ENCODE measurements around the gene LTC4S.

The LTC4S gene

DNA sequence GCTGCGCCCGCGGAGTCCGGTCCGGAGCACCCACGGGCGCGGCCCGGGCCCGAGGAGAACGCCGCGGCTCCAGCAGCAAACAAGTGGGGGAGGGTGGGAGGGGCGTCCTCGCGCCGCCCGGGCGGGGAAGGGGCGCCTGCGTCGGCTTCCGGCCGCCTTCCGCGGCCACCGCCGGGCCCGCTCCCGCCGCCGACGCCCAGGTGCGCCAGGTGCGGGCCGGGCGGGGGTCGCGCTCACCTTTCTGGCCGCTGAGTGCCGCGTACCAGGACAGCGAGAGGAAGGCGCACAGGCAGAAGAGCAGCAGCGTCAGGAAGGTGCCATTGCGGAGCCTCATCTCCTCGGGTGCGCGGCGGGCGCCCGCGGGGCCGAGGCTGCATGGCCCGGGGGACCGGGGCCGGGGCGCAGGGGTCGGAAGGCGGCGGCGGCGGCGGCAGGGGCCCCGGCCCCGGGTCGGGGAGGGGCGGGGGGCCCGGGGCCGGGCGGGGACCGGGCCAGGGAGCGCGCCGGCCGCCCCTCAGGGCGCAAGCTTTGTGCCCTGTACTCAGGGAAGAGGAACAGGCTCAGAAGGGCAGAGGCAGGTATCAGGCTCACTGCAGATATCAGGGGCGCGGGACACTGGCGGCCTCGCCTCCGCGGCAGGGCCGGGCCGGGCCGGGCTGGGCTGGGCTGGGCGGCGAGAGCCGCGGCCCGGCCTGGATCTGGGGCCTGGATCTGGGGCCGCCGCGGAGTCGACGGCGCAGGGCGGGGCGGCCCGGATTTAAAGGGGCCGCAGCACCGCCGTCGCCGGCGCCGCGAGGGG lies 12.7 kb downstream of the LTC4S start, which contains the start of gene MGAT4B:
Gene MGAT4B (minus strand): TSS at position 617 of the 799 bp plus-strand sequence. CDS start 283 bp downstream, at position 334.
- no peak for DNase-seq (ENCODE audit: low read depth, low spot score)

DNA sequence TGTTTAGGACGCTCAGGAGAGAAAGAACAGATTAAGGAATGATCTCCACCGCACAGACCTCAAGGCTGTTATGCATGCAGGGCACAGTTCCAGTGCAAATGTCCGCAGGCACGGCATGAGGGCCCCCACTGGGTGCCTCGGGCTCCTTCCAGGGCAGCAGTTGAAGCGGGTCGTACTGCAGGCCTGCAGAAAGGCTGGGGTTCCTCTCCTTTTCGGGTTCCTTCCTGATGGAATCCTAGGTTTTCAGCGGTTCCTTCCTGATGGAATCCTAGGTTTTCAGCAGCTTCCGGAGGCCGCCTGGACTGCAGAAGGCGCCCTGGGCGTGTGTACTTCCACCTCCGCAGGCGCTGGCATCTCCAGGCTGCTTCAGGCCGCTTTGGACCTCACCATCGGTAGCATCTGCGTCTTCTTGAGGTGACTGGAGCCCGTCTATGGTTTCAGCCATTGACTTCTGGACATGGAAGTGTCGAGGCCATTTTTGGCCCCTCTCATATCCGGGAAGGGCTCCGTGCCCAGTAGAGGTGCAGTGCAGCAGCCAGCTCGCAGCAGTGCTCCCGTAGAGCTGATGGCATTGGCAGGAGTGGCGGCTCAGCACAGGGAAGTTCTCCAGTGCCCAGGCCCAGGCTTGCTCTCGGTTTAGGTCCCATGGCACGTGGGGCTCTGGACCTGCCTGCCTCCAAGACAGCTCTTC lies 18.5 kb downstream of the LTC4S start:
- DNase-seq (ENCODE audit: low read depth, low spot score): no peak

DNA sequence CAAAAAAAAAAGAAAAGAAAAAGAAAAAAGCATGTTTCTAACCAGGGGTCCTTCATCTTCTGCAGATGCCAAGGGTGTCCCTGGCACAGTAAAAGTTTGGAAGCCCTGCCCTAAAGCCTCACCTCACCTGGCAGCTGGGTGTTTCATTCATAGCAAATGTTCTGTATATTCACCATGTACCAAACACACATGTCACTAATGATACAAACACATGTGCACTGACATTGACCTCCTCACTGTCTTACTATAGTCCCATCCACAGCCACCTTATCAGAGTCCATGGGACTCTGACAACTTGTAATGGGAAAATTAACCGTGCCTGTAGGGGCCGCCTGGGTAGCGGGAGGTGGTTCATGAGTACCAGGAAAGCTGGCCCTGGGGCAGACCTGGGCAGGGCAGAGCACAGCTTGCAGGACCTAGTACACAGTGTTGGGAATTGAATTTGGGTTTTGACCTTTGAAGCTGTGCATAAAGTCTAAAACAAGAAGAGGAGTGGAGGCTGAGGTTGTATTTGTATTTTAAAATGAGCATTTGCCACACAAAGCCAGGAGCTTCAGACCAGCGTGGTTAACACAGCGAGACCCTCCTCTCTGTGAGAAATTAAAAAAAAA lies 19.3 kb downstream of the LTC4S start:
- no peak for DNase-seq (ENCODE audit: low read depth, low spot score)

DNA sequence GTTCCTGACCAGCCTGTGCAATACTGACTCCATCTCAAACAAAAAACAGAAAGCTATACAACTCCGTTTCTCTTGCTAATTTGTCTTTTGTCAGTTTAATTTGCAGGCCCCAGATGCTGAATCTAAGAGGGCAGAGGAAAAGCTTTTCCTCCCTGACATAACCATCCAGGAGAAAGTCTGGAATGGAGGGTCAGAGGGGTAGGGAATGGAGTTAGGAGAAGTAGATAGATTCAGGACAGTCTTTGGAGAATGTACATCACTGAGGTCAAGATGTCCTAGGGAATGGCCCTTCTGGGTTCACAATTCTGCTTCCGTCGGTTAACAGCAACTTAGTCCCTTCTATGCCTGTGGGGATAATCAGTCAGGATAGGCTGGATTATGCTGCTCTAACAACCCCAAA lies 20.3 kb downstream of the LTC4S start:
- DNase-seq (ENCODE audit: low read depth, low spot score): no peak

DNA sequence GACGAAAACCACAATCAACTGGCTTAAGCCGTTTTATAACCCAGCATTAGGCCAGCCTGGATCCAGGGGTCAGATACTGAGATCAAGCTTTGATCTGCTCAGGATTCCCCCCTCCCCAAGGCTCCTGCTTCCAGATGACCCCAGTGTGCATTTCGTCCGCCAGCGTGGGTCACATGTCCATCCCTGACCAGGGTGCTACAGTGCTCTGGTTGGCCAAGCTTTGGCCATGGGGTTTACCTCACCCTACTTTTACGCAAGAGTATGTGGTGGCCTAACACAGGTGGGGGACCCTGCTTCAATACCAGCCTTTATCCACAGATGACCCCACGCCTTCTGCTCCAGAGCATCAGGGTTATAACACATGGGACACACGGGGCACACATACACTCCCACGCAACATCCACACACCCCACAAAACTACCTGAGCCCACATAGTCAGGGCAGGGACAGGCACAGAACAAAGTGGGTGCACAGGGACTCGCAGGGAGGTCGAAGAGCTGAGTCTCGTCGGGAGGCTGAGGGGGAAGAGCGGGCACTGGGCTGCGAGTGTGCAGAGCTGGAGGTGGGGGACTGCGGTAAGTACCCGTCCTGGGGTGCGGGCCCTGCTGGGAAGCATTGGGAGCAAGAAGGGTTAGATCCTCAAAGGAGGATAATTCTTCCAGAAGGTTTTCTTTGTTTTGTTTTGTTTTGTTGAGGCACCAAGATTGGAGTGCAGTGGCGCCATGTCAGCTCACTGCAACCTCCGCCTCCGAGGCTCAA lies 21.9 kb downstream of the LTC4S start:
- DNase-seq (ENCODE audit: low read depth, low spot score): no peak

DNA sequence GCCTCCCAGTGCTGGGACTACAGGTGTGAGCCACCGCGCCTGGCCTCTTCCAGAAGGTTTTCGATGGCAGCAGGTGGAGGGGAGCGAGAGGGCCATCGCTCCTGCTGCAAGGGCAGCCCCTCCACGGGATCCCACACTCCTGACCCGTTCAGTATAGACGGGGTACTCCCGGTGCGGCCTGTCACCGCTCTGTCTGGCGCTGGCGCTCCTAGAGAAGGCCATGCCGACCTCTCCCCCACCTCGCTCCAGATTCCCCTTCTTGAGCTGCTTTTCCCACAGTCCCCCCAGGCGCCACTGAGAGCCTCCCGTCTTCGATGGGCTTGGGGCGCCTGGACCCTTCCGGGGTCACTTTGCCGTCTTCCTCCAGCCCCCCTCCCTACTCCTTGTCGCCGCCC lies 22.6 kb downstream of the LTC4S start:
- no peak for DNase-seq (ENCODE audit: low read depth, low spot score)

DNA sequence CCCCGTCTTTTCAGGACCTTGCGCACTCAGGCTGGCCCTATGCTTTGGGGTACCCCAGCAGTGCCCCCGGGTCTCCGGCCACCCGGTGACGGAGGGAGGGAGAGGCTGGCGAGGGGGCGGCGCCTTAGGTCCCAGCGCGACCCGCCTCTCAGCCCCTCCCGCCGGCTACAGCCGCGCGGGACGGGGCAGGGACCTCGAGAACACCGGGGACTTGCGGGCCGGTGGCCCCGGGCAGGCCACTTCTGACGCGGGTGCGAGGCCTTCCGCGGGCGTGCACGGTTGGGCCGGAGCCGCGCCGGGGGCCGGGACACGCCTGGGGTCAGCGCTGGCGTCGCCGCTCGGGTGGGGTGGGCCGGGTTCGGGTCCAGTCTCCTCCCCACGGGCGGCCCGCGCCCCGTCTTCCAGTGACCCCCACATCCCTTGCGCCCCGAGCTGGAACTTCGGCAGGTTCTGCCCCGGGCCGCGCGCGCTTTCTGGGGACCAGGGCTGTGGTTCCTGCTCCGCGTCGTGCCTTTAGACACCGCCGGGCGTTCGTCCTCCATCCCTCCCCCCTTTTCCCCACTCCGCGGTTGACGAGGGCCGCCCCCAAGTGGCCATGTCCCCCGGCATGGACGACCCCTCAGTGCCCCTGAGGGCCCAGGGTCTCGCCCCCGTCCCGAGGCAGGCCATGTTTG lies 23.1 kb downstream of the LTC4S start:
- no peak for DNase-seq (ENCODE audit: low read depth, low spot score)

DNA sequence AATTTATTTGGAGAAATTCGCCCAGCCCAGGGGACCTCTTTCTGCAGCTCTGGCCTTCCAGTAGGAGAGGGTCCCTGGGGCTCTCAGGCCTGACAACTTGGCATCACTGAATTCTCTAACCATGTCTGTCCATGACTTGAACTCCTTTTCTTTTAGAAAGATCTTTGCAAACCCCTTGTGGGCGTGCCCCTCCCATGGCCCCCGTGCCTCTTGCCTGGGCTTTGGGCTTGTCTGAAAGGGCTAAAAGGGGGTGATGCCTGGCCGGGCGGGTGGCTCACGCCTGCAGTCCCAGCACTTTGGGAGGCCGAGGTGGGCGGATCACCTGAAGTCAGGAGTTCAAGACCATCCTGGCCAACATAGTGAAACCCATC lies 23.7 kb downstream of the LTC4S start:
- DNase-seq (ENCODE audit: low read depth, low spot score): no peak

DNA sequence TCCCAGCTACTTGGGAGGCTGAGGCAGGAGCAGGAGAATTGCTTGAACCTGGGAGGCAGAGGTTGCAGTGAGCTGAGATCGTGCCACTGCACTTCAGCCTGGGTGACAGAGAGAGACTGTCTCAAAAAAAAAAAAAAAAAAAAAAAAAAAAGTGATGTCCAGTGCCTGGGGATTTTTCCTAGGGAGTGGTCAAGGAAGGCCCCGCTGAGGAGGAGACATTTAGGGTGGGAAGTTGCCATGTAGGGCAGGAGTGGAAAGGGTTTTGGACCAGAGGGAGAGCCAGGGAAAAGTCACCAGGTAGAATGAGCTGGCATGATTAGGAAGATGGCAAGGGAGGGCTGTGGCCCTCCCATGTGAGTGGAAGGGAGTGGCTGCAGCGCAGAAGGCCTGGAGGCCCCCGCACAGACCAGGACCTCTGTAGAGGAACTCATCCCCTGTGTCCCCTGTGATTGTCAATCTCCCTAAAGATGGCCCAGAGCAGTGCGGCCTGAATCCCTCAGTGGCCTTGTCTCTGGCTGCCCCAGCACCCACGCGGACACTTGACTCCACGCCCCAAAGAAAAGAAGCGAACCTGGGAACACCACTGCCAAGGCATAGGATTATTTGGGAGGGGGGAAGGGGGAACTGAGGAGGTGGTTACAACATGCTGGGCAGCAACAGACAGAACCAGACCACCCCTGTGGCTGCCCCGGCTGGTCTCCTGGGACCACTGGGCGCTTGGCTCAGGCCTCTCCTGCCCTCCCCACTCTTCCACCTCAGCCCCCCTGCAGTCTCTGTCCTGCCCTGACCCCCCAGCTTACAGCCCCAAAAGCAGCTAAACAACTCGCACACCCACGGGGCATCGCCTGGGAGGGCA lies 24.3 kb downstream of the LTC4S start:
- no peak for DNase-seq (ENCODE audit: low read depth, low spot score)

DNA sequence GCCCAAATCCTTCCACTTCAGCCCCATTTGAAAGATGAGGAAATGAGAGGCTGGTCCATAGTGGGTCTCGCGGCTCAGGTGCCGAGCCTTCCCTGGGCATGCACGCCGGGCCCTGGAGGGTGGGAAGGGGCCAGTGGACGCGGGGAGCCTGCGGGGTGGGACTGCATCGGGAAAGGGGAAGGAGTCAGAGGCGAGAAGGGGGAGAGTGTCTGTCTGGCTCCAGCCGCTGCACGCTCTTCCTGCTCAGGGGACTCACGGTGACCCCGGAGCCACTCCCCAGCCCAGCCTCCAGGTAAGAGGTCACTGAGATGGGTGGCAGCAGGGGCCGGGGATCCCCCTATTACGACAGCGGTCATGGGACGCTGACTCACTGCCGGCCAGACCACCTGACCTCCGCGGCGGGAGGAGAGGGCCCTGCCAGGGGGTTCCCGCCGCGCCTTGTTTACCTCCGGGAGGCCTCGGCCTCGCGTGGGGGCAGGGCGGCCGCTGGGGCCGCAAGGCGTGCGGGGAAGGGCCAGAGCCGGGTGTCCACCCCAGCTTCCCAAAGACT lies 25.0 kb downstream of the LTC4S start:
- DNase-seq (ENCODE audit: low read depth, low spot score): peak; percentile 74

DNA sequence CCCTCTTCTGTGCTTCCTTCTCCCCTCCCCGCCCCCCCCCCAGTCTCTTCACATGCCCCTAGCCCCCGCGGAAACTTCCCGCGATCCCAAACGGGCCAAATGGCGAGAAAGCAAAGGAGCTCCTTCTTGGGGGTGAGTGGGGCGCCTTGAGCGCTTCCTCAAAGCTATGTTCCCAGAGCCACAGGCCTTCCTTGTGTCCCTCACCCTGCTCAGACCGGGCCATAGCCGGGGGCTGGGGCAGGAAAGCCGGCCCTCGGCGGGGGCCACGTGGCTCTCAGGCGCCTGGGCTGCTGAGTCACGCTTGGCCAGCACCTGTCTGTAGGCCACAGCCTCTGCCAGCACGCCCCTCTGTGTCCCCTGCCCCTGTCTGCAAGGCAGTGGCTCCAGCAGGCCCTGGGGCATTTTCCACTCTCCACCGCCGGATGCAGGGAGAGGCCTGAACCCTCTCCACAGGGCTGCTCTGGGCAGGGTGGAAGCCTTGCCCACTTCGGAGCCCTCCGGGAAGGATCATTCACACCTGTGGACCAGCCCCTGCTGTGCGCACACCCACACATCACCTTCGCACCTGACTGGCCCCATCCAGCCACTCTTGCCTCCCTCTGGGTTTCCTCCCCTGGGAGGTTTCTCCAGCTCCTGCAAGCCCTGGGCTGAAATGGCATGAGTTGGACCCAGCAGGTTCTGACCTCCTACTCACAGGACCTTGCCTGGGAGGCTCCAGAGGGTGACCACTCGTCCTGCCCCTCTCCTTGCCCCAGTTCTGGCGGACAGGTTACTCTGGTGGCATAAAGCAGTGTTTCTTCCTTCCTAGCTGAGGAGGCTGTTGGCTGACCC lies 25.7 kb downstream of the LTC4S start:
- DNase-seq (ENCODE audit: low read depth, low spot score): no peak

DNA sequence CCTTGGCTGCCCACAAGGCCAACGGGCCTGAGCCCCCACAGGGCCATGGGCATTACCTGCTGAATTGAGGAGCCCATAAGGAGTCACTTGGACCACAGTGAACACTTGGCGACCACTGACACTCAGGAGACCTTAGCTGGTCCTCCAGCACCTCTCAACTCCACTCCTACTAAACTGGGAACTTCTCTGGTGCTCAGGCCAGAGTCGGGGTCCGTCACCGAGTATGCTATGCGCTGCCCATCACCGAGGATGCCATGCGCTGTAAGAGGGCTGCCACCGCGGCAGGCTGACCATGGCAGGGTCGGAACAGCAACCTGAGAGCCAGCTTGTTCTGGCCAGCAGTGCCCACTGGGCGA lies 26.3 kb downstream of the LTC4S start:
- DNase-seq (ENCODE audit: low read depth, low spot score): no peak

DNA sequence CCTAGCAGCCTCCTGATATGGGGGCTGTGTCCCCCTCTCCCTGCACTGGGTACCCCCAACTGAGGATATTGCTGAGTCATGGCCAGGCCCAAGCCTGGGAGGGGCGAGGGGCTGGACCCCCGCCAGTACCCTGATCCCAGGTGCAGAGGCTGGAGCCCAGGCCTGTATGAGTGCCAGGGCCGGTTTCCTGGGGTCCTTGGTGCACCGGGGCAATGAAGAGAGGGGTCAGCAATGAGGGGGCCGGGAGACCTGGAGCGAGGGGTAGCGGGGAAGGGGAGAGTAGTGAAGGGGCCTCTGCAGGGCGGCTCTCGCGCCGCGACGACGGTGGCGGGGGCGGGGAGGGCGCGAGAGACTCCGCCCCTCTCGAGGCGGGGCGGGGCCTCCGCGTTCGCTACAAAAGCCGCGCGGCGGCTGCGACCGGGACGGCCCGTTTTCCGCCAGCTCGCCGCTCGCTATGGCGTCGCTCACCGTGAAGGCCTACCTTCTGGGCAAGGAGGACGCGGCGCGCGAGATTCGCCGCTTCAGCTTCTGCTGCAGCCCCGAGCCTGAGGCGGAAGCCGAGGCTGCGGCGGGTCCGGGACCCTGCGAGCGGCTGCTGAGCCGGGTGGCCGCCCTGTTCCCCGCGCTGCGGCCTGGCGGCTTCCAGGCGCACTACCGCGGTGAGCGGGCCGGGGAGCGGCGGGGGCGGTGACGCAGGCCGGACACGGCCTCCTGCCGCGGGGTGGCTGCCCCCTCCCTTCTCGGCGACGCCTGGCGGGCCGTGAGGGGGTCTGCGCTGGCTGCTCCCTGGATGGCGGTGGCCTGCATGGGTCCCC lies 26.9 kb downstream of the LTC4S start, which contains the start of gene SQSTM1:
Gene SQSTM1 (plus strand): TSS at position 423 of the 815 bp plus-strand sequence. CDS start 32 bp downstream, at position 455.
- DNase-seq (ENCODE audit: low read depth, low spot score): no peak

DNA sequence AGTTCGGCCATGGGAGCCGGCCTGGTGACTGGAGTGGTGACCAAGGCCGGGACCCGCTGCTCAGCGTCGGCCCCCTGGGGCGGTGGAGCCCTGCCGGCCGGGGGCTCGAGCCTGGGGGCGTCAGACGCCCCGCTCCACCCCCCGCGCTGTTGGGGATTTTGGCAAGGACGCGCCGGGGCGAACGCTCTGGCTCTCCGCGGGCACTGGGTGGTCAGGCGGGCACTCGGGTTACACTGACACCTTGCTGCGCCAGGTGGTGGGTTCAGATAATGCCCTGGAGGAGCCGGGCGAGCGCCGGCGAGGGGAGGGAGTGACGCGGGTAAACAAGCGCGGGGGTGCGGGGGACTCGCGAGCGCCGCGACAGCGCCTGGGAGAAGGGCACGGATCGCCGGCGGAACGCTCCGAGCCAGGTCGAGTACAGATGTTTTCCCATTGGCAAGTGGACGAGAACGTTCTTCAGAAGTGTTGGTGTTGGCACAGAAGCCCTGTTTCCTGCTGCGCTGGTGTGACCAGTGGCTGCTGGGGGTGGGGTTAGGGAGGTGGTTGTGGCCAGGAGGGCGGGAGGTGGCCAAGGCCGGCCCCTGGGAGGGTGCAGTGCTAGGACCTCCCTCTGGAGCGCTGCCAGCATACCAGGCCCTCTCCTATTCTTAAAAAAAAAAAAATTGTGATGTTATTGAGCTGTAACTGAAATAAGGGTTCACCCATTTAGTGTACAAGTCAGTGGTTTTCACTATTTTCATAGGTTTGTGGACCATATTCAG lies 27.7 kb downstream of the LTC4S start:
- DNase-seq (ENCODE audit: low read depth, low spot score): peak; percentile 89

DNA sequence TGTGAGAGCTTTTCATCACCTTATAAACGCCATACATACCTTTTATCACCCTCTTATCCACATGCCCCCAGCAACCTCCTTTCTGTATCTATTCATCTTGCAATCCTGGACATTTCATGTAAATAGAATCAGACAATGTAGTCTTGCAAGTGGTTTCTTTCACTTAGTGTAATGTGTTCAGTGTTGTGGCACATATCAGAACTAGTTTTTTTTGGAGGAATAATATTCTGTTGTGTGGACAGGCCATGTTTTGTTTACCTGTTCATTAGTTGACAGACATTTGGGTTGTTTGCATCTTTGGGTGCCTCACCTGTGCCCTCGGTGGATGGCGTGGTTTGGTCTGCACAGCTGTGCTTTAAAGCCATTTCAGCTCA lies 28.3 kb downstream of the LTC4S start:
- DNase-seq (ENCODE audit: low read depth, low spot score): no peak

DNA sequence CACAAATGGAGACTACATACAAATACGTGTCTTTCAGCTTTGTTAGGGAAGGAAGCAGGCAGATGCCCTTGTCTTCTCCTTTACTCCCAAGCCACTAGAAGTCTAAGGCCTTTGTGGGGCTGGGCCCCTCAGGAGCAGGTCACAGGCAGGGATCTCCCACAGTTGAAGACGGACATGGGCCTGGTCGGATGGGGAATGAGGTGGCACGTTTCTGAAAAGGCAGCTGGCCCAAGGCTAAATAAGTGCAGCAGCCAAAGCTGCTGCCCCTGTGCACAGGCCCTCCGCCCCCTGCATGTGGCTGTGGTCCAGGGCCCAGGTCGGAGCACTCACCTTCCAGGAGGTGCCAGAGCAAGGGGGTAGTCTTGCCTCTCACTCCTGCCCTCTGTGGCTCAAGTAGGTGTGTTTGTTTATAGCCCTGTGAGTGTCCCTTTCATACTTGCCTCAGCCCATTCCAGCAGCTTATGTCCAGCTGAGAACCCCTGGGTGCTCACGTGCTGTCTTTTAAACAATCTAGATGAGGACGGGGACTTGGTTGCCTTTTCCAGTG lies 28.7 kb downstream of the LTC4S start:
- DNase-seq (ENCODE audit: low read depth, low spot score): no peak
